HG02610 (cell line): ENCODE data around the gene DHFR2.
"Not testable (repeated sequence)": the region's sequence is repeated elsewhere in the genome, so short reads cannot be mapped to it uniquely, and the experiment has no call there.

Experiments used
- ATAC-seq: cut with Tn5 transposase; IDR thresholded peaks from one replicate; pipeline ENCODE4 v1.9.1; 2021; ENCODE audit warnings: mild to moderate bottlenecking, moderate library complexity; ENCODE audit not compliant: unreplicated experiment

The DHFR2 gene

DNA sequence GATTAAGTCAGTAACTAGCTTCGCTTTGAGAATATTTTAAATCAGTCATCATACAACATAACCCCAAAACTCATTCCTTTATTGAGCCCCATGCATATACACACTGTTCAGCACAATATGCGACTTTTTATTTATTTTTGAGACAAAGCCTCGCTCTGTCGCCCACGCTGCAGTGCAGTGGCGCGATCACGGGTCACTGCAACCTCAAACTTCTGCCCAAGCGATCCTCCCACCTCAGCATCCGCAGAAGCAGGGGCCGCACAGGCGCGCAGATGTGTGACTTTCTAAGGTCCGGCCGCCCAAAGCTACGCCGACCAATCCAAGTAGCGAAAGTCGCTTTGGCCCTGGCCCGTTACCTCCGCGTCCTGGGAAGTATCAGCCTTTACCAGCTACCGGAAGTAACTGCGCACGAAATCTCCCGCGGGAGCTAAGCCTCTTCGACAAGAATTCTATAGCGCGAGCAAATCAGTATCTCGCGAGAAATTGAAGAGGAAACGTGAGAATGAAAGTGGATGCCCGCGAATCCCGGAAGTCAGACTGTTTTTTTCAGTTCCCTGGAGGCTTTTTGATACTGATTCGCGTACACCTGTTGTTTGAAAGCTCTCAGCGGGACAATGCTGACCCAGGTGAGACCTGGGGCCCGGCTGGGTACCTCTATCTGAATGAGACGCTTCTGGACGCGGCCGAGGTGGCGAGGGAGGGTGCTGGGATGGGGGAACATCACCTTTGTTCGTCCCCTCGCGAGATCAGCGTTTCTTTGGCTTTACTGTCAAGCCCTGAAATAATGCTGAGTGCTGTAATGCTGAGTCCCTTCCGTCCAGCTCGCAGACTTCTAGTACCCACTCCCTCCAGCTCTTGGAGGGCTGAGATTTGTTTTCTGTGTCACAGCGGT, at the start of gene DHFR2, which contains the start of gene NSUN3:
Gene DHFR2 (minus strand): TSS at position 404 of the 892 bp plus-strand sequence. CDS start 1,405 bp downstream, outside the sequence.
Gene NSUN3 (plus strand): TSS at position 549 of the 892 bp plus-strand sequence. CDS start 66 bp downstream, at position 615.
- peak; percentile 94 for ATAC-seq

DNA sequence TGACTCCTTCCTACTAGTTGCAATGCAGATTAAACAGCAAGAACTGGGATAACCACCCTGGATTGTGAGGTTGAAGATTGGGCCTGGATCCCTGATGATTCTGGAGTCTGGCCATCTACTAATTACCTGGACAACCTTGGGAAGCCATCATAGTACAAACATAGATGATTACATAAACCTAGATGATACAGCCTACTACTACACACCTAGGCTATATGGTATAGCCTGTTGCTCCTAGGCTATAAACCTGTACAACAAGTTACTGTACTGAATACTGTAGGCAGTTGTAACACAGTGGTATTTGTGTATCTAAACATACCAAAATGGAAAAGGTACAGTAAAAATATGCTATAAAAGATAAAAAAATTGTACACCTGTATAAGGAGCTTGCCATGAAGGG, 48.1 kb upstream of the DHFR2 start:
- ATAC-seq = no peak

DNA sequence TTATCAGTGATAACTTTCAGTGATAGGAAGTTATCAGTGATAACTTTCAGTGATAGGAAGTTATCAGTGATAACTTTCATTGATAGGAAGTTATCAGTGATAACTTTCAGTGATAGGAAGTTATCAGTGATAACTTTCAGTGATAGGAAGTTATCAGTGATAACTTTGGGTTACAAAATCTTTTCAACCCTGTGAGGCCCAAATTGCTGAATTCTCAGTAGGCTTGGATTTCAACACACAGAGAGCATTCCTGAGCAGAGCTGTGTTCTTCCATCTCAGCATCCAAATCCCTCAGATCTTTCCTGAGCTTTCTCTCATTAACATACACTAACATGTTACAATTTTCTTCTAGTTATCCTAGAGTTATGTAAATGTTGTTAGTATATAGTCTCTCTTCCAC, 47.5 kb upstream of the DHFR2 start:
- not testable (repeated sequence) for ATAC-seq

DNA sequence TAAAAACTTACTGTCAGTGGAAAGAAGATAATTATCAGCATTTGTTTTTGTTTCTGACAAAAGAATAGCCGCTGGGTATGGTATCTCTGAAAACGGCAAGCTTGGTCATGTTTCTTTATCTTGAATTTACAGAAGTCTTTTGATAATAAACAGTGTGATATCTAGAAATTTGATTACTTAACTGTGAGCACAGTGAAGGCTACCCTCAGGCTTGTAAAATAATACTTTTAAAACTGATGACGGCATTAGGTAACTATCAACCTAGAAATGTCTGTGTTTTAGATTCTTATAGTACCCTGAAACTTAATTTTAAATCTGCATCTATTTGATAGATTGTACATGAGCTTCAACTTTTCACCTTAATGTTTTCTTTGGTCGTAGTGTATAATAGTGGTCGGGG, 43.6 kb upstream of the DHFR2 start:
- ATAC-seq = no peak

DNA sequence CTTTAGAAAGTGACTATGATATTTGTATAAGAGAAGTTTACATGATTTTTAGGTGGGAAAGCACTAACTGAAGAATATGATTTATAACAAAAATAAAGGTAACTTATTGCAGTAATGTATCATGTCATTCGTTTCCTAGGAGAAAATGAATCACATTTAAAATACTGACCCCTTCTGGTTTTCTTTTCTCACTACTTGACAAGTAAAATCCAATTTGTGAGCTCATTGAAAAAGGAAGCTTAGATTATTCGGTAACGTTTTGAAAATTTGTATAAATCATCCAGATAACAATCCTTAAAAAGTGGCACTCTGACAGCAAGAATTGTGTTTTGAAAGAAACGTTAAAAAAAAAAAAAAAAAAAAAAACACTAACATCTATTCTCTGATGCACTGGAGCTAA, 39.1 kb upstream of the DHFR2 start:
- ATAC-seq = no peak

DNA sequence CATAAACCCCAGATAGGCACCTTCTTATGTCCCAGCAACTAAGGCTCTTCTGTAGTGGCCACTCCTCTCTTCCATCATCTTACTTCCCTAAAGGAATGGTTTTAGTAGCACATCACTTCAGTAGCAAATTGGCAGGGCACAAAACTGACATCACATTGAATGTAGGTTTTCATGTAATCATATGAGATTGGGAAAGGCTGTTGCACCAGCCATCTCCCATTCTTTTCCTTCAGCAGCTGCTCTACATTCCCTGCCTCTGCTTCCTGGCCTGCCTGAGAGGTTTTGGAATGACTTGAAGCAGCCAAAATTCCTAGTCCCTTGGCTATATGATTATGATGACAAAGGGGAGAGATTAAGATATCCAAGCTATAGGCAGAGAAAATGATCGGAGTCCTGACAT, 36.6 kb upstream of the DHFR2 start:
- no peak for ATAC-seq

DNA sequence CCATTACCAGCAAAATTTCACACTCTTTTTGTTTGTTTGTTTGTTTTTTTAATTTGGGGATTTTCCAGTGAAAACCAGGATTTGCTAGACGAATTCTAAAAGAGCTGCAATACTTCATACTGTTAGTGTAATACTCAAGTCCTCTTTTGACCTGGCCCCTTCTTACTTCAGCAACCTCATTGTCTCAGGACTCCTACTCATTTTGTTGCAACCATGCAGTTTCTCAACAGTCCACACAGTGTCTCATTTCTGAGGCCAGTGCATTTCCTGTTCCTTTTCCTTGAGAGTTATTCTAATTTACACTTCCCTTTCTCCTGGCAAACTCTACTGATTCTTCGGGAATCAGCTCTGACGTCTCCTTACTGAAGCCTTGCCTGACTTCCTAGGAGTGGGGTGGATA, 35.7 kb upstream of the DHFR2 start:
- no peak for ATAC-seq

DNA sequence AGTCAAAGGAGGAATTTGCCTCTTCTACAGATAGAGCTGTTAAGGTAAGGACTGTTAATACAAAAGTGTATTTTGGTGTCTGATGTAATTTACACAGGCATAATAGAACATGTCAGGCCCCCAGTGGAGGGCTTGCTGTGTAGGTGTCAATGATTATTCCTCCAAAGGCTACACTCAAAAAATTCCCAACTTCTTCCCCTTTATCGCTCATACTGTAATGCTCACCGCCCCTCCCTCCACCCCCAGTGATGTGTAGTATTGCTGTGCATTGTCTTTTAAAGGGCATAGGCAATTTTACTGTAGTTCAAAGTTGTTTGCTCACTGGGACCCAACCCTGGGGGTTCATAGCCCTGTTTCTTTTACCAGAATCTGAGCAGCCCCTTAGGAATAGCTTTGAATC, 32.4 kb upstream of the DHFR2 start:
- no peak for ATAC-seq

DNA sequence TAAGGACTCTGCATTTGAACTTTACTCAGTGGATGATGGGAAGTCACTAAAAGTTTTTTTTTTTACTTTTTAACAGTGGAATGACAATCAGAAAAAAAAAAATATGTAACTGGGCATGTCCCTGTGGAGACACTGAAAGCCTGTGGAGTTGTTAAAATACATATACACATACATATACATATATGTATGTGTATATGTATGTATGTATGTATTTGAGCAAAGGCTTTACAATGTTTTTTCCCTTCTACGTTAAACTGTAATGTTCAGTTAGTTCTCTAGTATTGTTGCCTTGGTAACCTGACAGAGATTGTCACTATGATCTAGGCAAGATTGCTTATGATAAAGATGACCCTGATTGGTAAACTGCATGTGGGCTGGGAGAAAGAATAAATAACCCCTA, 30.4 kb upstream of the DHFR2 start:
- no peak for ATAC-seq

DNA sequence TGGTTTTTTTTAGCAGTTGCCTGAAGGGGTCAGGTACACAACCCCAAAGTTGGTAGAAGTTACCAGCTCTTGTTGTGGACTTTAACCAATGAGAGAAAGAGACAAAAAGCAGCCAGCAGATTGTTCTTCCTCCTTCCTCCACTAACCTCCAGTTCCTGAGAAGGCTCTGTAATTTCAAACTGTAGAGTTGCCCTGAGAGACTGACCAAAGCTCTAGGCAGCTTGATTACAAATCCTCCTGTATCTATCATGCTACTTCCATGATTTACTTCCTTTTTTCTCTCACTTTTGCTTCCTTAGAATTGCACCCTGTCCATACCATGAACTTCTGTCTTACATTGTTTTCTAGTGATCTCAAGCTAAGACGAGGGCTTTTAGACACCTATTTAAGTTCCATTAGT, 29.4 kb upstream of the DHFR2 start:
- ATAC-seq = no peak

DNA sequence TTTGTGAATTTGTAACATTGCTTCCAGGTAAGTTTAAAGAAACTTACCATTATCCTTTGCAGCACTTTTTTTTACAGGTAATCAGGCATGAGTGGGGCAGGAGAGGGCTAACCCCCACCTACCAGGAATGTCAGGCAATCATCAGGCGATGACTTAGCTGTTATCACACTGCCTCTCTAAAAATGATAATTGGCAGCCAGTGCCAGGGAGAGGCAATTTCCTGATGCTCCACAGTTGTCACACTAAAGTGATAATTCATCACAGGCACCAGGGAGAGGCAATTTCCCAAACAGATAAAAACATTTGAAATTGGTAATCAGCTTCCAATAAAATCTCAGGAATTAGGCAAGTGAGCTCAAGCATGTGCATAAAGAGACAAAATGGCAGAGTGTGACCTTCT, 26.4 kb upstream of the DHFR2 start:
- ATAC-seq = no peak

DNA sequence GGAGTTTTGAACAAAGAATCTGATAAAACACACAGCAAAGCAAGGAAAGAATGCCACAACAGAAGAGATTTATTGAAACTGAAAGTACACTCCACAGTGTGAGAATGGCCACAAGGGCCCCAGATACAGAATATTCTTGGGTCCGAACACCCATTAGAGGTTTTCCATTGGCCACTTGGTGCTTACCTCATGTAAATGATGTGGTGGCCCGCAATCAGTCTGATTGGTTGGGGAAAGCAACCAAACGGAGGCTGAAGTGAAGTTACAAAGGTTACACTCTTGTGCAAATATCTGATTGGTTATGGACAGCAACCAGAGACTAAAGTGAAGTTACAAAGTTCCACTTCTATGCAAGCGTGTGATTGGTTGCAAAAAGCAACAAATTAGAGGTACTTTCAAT, 20.5 kb upstream of the DHFR2 start:
- peak; percentile 74 for ATAC-seq

DNA sequence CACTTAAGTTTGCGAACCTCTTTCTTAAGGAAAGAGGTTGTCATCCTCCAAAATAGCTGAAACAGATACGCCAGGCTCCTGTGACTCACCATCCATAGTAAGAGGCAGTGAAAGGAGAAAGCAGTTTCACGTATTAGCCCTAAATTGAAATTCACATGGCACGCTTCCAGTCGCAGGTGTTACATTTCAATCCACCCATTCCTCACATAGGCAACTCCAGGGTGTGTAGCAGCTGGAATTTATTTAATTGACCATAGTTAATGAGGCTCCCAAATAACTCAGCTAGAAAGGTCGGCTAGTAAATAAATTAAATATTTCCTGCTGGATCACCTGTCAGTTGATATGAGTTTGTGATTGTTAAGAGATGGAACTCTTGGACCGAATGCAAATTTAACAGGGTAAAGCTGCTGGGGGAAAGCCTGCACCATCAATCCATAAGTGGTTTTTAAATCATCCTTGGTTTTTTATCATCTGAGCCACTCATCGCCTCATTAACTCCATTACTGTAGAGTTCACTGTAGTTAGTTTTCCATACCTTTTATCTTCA, 19.7 kb upstream of the DHFR2 start:
- ATAC-seq = no peak

DNA sequence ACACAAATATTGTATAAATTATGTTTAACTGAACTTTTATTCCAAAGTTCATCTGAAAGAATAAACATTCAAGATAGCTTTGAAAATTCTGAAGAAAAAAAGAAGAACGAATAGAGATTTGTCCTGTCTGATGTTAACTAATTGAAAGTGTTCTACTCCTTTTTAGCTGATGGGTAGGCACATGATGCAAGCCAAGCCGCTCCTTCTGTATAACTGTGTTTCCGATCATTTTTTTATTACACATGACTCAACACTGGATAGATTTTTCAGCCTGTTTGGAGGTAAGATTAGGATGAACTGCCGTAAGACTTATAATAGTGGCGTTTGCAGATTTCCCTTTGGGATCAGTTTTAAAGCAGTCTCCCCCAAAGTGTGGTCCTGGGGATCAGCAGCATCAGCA, 19.2 kb upstream of the DHFR2 start:
- no peak for ATAC-seq

DNA sequence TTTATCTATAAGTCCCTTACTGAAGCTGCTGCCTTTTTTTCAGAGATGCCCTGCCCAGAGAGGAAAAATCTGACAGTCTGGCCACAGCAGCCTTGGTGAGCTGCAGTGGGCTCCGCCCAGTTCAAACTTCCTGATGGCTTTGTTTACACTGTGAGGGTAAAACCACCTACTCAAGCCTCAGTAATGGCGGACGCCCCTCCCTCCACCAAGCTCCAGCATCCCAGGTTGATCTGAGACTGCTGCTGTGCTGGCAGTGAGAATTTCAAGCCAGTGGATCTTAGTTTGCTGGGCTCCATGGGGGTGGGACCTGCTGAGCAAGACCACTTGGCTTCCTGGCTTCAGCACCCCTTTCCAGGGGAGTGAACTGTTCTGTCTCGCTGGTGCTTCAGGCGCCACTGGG, 17.8 kb upstream of the DHFR2 start:
- ATAC-seq = not testable (repeated sequence)

DNA sequence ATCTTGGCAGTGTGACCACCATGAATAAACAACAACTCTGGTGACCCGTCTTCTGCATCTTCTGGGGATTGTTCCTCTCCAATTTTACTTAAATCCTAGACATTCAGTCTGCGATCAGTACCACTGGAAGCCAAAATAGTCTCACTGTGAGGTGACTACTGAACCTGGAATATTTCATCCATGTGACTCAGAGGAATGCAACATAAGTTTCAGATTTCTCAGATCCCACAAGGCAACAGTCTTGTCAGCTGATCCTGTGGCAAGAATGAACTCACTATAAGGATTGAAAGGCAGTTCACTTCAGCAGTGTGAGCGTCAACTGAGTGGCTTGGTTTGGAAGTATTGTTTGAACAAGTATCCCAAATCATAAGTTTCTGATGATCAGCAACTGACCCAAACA, 13.3 kb upstream of the DHFR2 start:
- no peak for ATAC-seq

DNA sequence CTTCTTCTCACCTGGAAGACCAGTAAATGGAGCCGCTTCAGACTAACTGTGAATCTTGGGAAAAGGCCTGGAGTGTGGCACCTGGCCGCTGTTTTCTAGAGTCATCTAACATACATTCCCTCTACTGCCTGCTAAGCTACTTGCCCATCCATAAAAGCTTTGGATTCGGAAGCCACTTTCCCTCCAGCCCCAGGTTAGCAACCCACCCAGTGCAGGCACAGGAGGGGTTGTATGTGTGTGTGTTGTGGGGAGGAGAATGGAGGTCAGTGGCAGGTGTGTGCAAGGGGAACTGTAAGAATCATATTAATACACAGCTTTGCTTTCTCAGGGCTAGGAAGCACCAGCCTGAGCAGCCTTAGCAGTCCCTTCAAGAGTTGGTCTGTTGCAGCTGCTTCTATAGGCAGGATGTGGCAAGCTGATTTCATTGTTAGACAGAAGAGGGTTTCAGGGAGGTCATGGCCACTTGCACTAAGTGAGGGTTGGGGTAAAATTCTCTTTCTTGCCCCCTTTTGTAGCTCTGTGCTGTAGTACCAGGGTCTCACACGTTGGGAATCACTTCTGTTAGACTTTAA, 9.1 kb upstream of the DHFR2 start:
- ATAC-seq = peak; percentile 82

DNA sequence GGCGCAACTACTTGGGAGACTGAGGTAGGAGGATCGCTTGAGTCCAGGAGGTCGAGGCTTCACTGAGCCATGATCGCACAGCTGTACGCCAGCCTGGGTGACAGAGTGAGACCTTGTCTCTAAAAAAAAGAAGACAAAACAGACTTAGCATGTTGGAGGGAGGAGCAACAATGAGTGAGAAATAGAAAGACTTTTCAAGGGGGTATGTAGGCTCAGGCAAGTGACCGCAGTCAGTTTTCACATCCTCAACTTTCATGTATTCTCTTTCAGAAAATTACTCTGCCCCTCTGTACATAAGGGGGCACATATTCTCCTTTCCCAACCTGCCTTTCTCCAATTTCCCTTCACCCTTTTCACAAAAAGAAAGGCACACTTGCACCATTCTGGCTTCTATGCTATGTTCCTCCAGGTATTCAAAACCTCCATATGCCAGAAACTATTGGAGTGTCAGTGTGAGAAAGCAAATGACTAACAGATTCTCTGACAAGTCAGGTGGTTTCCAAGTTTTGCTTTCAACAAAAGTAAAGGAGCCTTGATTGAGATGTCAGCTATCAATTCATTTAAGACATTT, 7.7 kb upstream of the DHFR2 start:
- ATAC-seq = peak; percentile 71

DNA sequence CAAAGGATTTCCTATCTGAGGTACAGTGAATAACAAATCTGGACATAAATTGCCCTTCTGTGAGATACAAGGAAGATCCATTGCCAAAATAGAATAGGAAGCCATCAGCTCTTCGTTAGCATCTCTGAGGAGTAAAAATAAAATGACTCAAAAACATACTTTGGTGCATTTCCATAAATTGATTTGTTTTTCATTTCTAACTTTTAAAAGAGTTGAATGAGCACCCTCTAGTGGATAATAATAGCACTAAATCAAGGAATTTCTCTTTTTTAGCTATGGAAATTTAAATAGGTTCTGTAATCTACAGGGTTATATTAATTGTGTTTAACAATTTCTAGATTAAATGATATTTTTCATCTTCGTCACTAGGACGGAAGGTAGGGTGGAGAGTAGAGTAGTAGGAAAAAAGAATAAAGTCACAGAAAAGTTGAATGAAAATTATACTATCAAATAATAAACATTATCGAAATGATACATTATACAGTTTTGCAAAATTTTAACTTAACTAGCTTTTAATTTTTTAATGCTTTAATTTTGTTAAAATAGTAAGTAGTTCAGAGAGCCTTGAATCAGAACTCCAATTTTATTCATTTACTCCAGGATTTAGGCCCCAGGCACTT, 6.6 kb upstream of the DHFR2 start:
- ATAC-seq = no peak

DNA sequence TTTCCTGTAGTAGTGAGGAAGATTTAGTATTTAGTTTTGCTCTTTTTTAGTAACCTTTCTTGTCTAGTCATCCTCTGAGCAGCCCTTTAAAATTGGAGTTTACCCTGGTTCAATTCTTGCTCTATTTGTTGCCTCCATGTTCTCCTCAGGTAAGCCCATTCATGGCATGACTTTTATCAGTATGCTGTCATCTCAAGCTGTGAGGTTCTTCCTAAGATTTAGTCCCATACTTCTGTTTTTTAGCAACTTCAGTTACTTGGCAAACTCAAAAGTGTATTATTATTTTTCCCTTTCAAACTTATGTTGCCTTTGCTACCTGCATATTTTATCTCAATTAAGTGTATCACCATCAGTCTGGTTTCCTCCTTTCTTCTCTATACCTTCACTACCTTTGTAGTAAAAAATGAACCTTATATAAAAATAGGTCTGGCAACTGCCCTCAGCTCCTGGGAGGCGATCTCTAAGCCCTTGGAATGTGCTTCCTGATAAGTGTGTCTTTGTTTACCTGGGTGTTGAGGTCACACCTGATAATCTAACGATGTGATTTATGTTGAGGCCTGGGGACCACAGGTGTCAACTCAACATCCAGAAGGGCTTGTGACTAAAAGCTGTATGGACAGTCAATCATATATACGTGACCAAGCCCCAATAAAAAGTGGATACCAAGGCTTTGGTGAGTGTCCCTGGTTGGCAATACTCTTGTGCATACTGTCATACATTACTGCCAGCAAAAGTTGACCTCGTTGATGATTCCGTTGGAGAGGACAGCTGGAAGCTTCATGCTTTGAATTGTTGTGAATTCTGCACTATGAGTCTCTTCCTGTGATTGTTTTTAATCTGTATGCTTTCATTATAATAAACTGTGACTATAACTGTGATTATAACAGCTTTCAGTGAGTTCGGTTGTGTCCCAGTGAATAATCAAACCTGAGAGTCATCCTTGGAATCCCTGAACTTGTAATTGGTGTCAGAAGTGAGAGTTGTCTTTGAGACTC, 4.1 kb upstream of the DHFR2 start:
- no peak for ATAC-seq
